Epithelial cell of proximal tubule (primary cell): ENCODE data around the gene TARBP1. TPM values are rescaled to one million over a fixed set of nuclear protein-coding genes. Genes with fewer than 3 reads are reported as not detected.

Experiments used
- DNase-seq: peaks from one replicate; pipeline ENCODE4 v3.0.0-alpha.2; 2011; ENCODE audit warnings: low read depth
- H3K4me3 ChIP-seq: 2 replicates; pipeline ENCODE4 v1.5.1; 2011; ENCODE audit warnings: low read depth, mild to moderate bottlenecking, low read length
- total RNA-seq: library from RNA; depleted of rRNA; stranded (reverse); fragments of >200 nt; gene quantifications from 2 replicates; pipeline ENCODE4 v1.2.3, GENCODE V29; 2015
- TF ChIP-seq, protein P1 (sequence below): conservative IDR thresholded peaks from 2 replicates; pipeline ENCODE4 v1.5.1; 2012; ENCODE audit warnings: low read depth, mild to moderate bottlenecking, low read length

TARBP1 gene
- total RNA-seq, 1 donor from 2014 or later = 31.2 TPM

DNA sequence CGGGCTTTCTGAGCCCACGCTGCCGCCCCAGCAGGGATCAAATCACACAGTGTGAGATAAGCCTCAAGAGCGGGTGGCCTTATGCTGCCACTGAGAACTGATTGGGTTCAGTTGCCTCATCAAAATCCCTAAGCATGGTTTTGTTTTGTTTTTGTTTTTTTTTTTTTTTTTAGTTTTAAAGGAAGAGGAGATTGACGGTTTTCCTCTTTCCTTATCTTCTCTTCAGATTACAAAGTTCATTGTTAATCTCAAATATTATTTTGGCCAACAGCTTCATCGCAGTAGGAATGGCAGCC is 105.1 kb downstream of the TARBP1 start:
- TF ChIP-seq, protein P1, sequence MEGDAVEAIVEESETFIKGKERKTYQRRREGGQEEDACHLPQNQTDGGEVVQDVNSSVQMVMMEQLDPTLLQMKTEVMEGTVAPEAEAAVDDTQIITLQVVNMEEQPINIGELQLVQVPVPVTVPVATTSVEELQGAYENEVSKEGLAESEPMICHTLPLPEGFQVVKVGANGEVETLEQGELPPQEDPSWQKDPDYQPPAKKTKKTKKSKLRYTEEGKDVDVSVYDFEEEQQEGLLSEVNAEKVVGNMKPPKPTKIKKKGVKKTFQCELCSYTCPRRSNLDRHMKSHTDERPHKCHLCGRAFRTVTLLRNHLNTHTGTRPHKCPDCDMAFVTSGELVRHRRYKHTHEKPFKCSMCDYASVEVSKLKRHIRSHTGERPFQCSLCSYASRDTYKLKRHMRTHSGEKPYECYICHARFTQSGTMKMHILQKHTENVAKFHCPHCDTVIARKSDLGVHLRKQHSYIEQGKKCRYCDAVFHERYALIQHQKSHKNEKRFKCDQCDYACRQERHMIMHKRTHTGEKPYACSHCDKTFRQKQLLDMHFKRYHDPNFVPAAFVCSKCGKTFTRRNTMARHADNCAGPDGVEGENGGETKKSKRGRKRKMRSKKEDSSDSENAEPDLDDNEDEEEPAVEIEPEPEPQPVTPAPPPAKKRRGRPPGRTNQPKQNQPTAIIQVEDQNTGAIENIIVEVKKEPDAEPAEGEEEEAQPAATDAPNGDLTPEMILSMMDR = no peak
- H3K4me3 ChIP-seq = peak overlapping the region; percentile 77
- DNase-seq = no peak

DNA sequence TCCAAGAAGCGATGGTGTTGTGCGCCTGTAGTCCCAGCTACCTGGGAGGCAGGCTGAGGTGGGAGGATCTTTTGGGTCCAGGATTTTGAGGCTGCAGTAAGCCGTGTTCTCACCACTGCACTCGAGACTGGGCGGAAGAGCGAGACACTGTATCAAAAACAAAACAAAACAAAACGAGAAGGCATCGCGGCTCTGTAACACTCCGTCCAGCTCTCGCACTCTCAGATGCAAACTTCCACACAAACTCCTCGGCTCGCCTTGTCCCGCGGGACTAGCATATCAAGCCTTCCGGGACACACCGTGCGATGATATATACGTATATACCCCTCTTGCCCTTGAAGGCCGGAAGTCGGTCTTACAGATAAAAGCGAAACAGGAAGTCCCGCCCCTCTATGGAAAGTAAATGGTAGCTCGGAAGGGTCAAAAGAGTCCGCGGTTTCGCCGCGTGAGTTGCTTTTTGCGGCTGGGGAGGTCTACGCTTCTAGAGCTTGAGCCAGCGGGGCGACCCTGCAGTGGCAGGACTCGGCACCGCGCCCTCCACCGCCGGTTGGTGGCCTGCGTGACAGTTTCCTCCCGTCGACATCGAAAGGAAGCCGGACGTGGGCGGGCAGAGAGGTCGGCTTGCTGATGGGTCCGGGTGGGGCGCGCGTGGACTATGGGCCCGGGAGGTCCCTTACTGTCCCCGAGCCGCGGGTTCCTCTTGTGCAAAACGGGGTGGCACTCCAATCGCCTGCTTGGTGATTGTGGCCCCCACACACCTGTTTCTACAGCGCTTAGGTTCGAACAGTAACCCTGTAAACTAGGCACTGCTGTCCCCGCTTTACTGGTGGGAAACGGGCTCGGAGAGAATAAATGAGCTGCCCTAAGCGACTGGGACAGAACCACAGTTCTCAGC is 105.7 kb downstream of the TARBP1 start, which contains the start of gene COA6:
COA6 (plus strand) TSS at position 393 of the 895 bp plus-strand sequence; CDS start at position 404, 11 bp downstream.
- TF ChIP-seq, protein P1 = no peak
- H3K4me3 ChIP-seq = peak within 1 kb of the TSS; percentile 77
- peak; percentile 83 for DNase-seq

DNA sequence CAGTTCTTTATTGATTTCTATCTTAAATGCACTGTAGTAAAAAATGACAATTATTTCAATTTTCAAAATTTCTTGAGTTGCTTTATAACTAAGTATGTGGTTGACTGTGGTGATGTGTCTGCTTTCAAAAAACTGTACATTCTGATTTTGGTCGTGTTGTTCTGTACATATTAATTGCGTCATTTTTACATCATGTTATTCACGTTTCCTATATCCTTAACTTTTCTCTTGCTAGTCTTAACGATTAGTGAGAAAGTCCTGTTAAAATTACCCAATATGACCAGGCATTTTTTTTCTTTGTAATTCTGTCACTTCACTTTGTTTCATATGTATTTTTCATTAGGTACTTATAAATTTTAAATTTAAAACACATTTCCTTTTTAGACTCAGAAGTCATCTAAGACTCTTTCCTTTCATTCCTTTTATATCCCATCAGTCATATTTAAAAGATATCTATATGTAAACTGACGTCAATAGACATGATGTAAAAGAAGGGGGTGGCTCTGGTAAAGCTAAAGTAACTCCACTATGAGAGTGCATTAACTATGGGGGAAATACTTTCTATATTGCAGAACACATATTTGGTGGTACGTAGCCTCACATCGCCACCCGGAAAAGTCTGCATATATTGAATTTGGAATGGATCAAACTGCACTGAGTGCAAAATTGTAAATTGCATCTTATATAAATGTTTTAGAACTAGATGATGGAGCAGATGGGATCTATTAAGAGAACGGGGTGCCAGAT is 106.8 kb downstream of the TARBP1 start:
- TF ChIP-seq, protein P1 = no peak
- no peak for DNase-seq
- peak overlapping the region; percentile 77 for H3K4me3 ChIP-seq

DNA sequence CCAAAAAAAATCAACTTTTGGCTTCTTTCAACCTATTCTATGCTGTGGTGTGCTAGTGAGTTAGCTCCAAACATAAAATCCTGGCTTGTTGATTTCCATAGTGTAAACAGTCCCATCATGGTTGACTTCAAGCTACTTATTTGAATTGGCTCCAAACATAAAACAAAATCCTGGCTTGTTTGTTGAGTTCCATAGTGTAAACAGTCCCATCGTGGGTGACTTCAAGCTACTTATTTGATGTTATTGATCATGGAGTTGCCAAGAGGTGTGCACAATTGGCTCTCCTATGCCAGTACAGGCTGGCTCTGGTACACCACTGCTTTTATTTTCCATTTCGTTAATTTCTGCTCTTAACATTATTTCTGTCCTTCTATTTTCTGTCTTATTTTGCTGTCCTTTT is 107.6 kb downstream of the TARBP1 start:
- no peak for DNase-seq
- no peak overlapping the region for H3K4me3 ChIP-seq
- TF ChIP-seq, protein P1 = no peak

DNA sequence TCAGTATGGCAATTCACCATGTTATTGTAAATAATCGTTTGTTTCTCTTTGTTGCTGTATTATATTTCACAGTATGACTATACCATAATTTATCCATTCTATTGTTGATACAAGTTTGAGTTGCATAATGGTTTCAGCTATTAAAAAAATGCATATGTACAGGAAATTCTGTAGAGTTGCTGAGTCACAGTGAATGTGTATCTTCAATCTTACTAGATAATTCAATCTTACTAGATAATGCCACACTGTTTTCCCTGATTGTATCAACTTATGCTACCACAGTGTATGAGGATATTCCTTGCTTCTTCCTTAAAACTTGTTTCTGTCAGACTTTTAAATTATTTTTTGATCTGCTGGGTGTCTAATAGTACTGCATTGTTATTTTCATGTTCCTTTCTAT is 109.2 kb downstream of the TARBP1 start:
- DNase-seq = no peak

DNA sequence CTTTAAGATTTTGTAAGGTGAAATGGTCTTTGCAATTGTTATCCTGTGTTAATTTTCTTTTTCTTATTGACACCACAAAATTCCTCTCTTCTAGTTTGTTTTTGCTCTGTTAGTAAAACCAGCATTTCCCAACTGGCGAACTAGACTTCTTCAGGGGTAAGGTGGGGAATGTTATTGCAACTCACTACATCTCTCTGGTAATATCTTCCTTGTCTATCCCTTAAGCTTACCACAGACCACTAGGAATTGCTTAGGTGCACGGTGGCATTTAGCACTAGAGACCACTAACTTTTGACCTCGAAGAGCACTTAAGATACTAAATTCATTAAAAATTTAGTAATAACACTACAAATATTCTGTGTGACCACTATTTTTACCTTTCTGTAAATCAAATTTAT is 109.9 kb downstream of the TARBP1 start:
- H3K4me3 ChIP-seq = no peak overlapping the region
- TF ChIP-seq, protein P1 = no peak
- DNase-seq = no peak

More for the DNA sequence above, 109.2 kb downstream of the TARBP1 start:
- H3K4me3 ChIP-seq = no peak overlapping the region
- TF ChIP-seq, protein P1 = no peak
